Limb (tissue), 2 donors: ENCODE results near the gene SYN1.
"Not testable (repeated sequence)": the region's sequence is repeated elsewhere in the genome, so short reads cannot be mapped to it uniquely, and the experiment has no call there.

ENCODE experiments used
- DNase-seq, 2 donors: peaks; one replicate each; pipeline ENCODE4 v3.0.0-alpha.2; 2016; ENCODE audit errors: extremely low spot score in 2 of 2

The SYN1 gene

GRCh38 chrX:47619486-47620302 lies at the start of gene SYN1:
TSS of gene SYN1 (minus strand) at chrX:47619857. CDS start at chrX:47619728, 129 bp downstream.
- DNase-seq = peak; percentile 67 to 87

GRCh38 chrX:47665797-47666196 lies 46.1 kb upstream of the SYN1 start:
- not testable (repeated sequence) for DNase-seq

- DNase-seq = no peak
Measured at GRCh38 chrX:47664737-47665136, 45.1 kb upstream of the SYN1 start.

- DNase-seq = no peak
Measured at GRCh38 chrX:47662144-47662657, 42.5 kb upstream of the SYN1 start.

- DNase-seq = no peak
Measured at GRCh38 chrX:47661539-47661938, 41.9 kb upstream of the SYN1 start.

GRCh38 chrX:47659421-47659726 lies 39.7 kb upstream of the SYN1 start:
- no peak for DNase-seq

GRCh38 chrX:47658684-47659420 lies 39.2 kb upstream of the SYN1 start, which contains the start of gene UXT:
TSS of gene UXT (minus strand) at chrX:47659180. CDS start at chrX:47658927, 253 bp downstream.
- peak; percentile 87 to 92 for DNase-seq

- DNase-seq = no peak
Measured at GRCh38 chrX:47658301-47658683, 38.6 kb upstream of the SYN1 start.

- no peak for DNase-seq
Measured at GRCh38 chrX:47651043-47651905, 31.6 kb upstream of the SYN1 start.

- DNase-seq = peak; percentile 90 to 94
Measured at GRCh38 chrX:47650164-47651042, 30.7 kb upstream of the SYN1 start, which contains the start of gene ELK1. TSS of gene ELK1 (minus strand) at chrX:47650563. CDS start at chrX:47641441, 9,122 bp downstream.

- DNase-seq = no peak
Measured at GRCh38 chrX:47649781-47650163, 30.1 kb upstream of the SYN1 start.

GRCh38 chrX:47649271-47649670 lies 29.6 kb upstream of the SYN1 start:
- DNase-seq = no peak

GRCh38 chrX:47648376-47648775 lies 28.7 kb upstream of the SYN1 start:
- DNase-seq = no peak

- no peak for DNase-seq
Measured at GRCh38 chrX:47646636-47647035, 27.0 kb upstream of the SYN1 start.

- DNase-seq = no peak
Measured at GRCh38 chrX:47645530-47645929, 25.9 kb upstream of the SYN1 start.

GRCh38 chrX:47644557-47645091 lies 25.0 kb upstream of the SYN1 start:
- no peak for DNase-seq

- no peak for DNase-seq
Measured at GRCh38 chrX:47643926-47644325, 24.3 kb upstream of the SYN1 start.

GRCh38 chrX:47638816-47639215 lies 19.2 kb upstream of the SYN1 start:
- DNase-seq = no peak

- DNase-seq = no peak
Measured at GRCh38 chrX:47637546-47638195, 18.0 kb upstream of the SYN1 start.
